GM23338 (cell line): ENCODE data around the gene HBA1. TPM values are rescaled to one million over a fixed set of nuclear protein-coding genes. Genes with fewer than 3 reads are reported as not detected.
"Not testable (repeated sequence)": the region's sequence is repeated elsewhere in the genome, so short reads cannot be mapped to it uniquely, and the experiment has no call there.

Source experiments
- ATAC-seq: fragments of 200-7000 bp; cut with Tn5 transposase; 3 replicates; pipeline ENCODE4 v1.9.1; 2020
- DNase-seq: peaks from one replicate; pipeline ENCODE4 v3.0.0-alpha.2; 2015; ENCODE audit warnings: low spot score
- H2AFZ ChIP-seq: fragments of 200-600 bp; sonication (generic); 2 replicates; pipeline ENCODE4 v1.8.0; 2016; ENCODE audit warnings: antibody characterized with exemption, mild to moderate bottlenecking, moderate library complexity
- H3F3A ChIP-seq: fragments of 200-600 bp; sonication (generic); replicated peaks from 2 replicates; pipeline ENCODE4 v1.8.0; 2017; ENCODE audit warnings: antibody characterized with exemption, mixed run types, low read depth
- H3K27ac ChIP-seq: fragments of 200-600 bp; sonication (generic); 2 replicates; pipeline ENCODE4 v1.6.1; 2016; ENCODE audit warnings: low read depth
- H3K27me3 ChIP-seq: fragments of 200-600 bp; sonication (generic); 2 replicates; pipeline ENCODE4 v1.8.0; 2016; ENCODE audit warnings: mild to moderate bottlenecking, mixed run types, moderate library complexity; ENCODE audit not compliant: insufficient read depth
- H3K36me3 ChIP-seq: fragments of 200-600 bp; sonication (generic); 2 replicates; pipeline ENCODE4 v1.8.0; 2016; ENCODE audit warnings: mild to moderate bottlenecking; ENCODE audit not compliant: insufficient read depth
- H3K4me1 ChIP-seq: fragments of 200-600 bp; sonication (generic); 2 replicates; pipeline ENCODE4 v1.8.0; 2016; ENCODE audit warnings: mild to moderate bottlenecking, moderate library complexity; ENCODE audit not compliant: insufficient read depth
- H3K4me2 ChIP-seq: fragments of 200-600 bp; sonication (generic); 2 replicates; pipeline ENCODE4 v1.7.1; 2017; ENCODE audit warnings: mixed run types
- H3K4me3 ChIP-seq: fragments of 200-600 bp; sonication (generic); 2 replicates; pipeline ENCODE4 v1.6.1; 2016; ENCODE audit warnings: mixed run types
- H3K79me2 ChIP-seq: fragments of 200-600 bp; sonication (generic); replicated peaks from 2 replicates; pipeline ENCODE4 v1.8.0; 2017; ENCODE audit warnings: mild to moderate bottlenecking; ENCODE audit not compliant: insufficient read depth
- H3K9me2 ChIP-seq: fragments of 200-600 bp; sonication (generic); 2 replicates; pipeline ENCODE4 v1.8.0; 2017; ENCODE audit not compliant: insufficient read depth
- H4K20me1 ChIP-seq: fragments of 200-600 bp; sonication (generic); replicated peaks from 2 replicates; pipeline ENCODE4 v1.8.0; 2017; ENCODE audit warnings: mild to moderate bottlenecking; ENCODE audit not compliant: insufficient read depth
- H3K27ac Mint-ChIP-seq: 2 replicates; pipeline ENCODE4 v1.8.0; 2020; ENCODE audit warnings: inconsistent platforms, mild to moderate bottlenecking, moderate library complexity, mixed read lengths
- H3K27me3 Mint-ChIP-seq: 3 replicates; pipeline ENCODE4 v1.8.0; 2022; ENCODE audit warnings: low read depth, mild to moderate bottlenecking, moderate library complexity, mixed read lengths, inconsistent platforms; ENCODE audit not compliant: insufficient read depth, poor library complexity
- H3K36me3 Mint-ChIP-seq: 3 replicates; pipeline ENCODE4 v1.8.0; 2021; ENCODE audit warnings: low read depth, mild to moderate bottlenecking, inconsistent platforms, moderate library complexity, mixed read lengths
- H3K4me1 Mint-ChIP-seq: 3 replicates; pipeline ENCODE4 v1.8.0; 2020; ENCODE audit warnings: mild to moderate bottlenecking, inconsistent platforms, mixed read lengths
- H3K4me3 Mint-ChIP-seq: 3 replicates; pipeline ENCODE4 v1.8.0; 2021; ENCODE audit warnings: moderate library complexity, mild to moderate bottlenecking, inconsistent platforms, mixed read lengths
- H3K9me3 Mint-ChIP-seq: 3 replicates; pipeline ENCODE4 v1.8.0; 2020; ENCODE audit warnings: moderate library complexity, mild to moderate bottlenecking, inconsistent platforms, mixed read lengths
- EZH2 ChIP-seq: fragments of 200-600 bp; sonication (generic); IDR thresholded peaks from one replicate; pipeline ENCODE4 v1.8.0; 2017; ENCODE audit warnings: antibody characterized with exemption, mild to moderate bottlenecking, low read depth; ENCODE audit not compliant: unreplicated experiment
- EZH2phosphoT487 ChIP-seq: fragments of 200-600 bp; sonication (generic); IDR thresholded peaks from one replicate; pipeline ENCODE4 v1.8.1; 2018; ENCODE audit warnings: antibody characterized with exemption; ENCODE audit not compliant: unreplicated experiment
- JUNB ChIP-seq: IDR thresholded peaks from one replicate; pipeline ENCODE4 v1.6.1; 2016; ENCODE audit warnings: antibody characterized with exemption; ENCODE audit not compliant: unreplicated experiment
- NANOG ChIP-seq: IDR thresholded peaks from 2 replicates; pipeline ENCODE4 v1.6.1; 2016; ENCODE audit warnings: antibody characterized with exemption, borderline replicate concordance
- STAT1 ChIP-seq: IDR thresholded peaks from one replicate; pipeline ENCODE4 v1.6.1; 2016; ENCODE audit warnings: antibody characterized with exemption; ENCODE audit not compliant: unreplicated experiment
- ZNF114 ChIP-seq: fragments of 250-450 bp; sonication (Bioruptor Pico); IDR thresholded peaks from 2 replicates; pipeline ENCODE4 v1.5.0; 2020; ENCODE audit warnings: mild to moderate bottlenecking, moderate library complexity
- long read RNA-seq: library from polyadenylated mRNA; unstranded; transcript quantifications from one replicate; pipeline ENCODE4 v2.0.0, GENCODE V29; 2020; ENCODE audit not compliant: unreplicated experiment
- polyA plus RNA-seq: library from polyadenylated mRNA; unstranded; fragments of >200 nt; fragmentation: Nextera tagmentation; extraction: Ambion mirVana; gene quantifications from 2 replicates; pipeline ENCODE4 v1.2.1, GENCODE V29; 2016
- total RNA-seq: library from RNA; depleted of rRNA; stranded (reverse); fragments of >200 nt; shearing (Covaris generic); gene quantifications from 2 replicates; pipeline ENCODE4 v1.2.3, GENCODE V29; 2014; rRNA removed
- TF ChIP-seq, protein P1 (sequence below): fragments of 250-450 bp; sonication (Bioruptor Pico); IDR thresholded peaks from 2 replicates; pipeline ENCODE4 v1.5.0; 2020; ENCODE audit warnings: mild to moderate bottlenecking, moderate library complexity
- TF ChIP-seq, protein P2 (sequence below): IDR thresholded peaks from one replicate; pipeline ENCODE4 v1.6.1; 2018; ENCODE audit warnings: antibody characterized with exemption; ENCODE audit not compliant: unreplicated experiment
- TF ChIP-seq, protein P3 (sequence below): IDR thresholded peaks from 2 replicates; pipeline ENCODE4 v1.6.1; 2016; ENCODE audit warnings: antibody characterized with exemption

The HBA1 gene
- total RNA-seq, result not detected in 2 replicates
- 3.4 and 6.7 TPM in 2 replicates for polyA plus RNA-seq
- long read RNA-seq, partial matches to known transcripts, result 0 of 1 reads
- long read RNA-seq, other reads (novel, unspliced or antisense), result 0 of 1 reads

DNA sequence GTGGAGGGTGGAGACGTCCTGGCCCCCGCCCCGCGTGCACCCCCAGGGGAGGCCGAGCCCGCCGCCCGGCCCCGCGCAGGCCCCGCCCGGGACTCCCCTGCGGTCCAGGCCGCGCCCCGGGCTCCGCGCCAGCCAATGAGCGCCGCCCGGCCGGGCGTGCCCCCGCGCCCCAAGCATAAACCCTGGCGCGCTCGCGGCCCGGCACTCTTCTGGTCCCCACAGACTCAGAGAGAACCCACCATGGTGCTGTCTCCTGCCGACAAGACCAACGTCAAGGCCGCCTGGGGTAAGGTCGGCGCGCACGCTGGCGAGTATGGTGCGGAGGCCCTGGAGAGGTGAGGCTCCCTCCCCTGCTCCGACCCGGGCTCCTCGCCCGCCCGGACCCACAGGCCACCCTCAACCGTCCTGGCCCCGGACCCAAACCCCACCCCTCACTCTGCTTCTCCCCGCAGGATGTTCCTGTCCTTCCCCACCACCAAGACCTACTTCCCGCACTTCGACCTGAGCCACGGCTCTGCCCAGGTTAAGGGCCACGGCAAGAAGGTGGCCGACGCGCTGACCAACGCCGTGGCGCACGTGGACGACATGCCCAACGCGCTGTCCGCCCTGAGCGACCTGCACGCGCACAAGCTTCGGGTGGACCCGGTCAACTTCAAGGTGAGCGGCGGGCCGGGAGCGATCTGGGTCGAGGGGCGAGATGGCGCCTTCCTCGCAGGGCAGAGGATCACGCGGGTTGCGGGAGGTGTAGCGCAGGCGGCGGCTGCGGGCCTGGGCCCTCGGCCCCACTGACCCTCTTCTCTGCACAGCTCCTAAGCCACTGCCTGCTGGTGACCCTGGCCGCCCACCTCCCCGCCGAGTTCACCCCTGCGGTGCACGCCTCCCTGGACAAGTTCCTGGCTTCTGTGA lies at the start of gene HBA1:
Gene HBA1, plus strand, starts transcription at position 204 of the 906 bp plus-strand sequence. Its CDS starts 37 bp downstream, at position 241.
- not testable (repeated sequence) for DNase-seq, H3K27ac ChIP-seq, H3K9me3 Mint-ChIP-seq, H3K36me3 Mint-ChIP-seq, H3K79me2 ChIP-seq, H3K36me3 ChIP-seq, H4K20me1 ChIP-seq, H3K9me2 ChIP-seq, H3K27ac Mint-ChIP-seq, H2AFZ ChIP-seq
- Mint-ChIP-seq H3K4me3 (peak within 1 kb of the TSS; percentile 65), H3K27me3 (peaks cover 73% of the 10 kb centered on the region), H3K4me1 (peaks cover 16% of the 10 kb centered on the region)
- H3F3A ChIP-seq, result peaks cover 13% of the 10 kb centered on the region; the same call in 1 of the 2 replicates
- H3K4me2 ChIP-seq, result peak within 1 kb of the TSS; percentile 67; the same call in 1 of the 2 replicates
- peaks cover 13% of the 10 kb centered on the region; the same call in 1 of the 2 replicates for H3K4me1 ChIP-seq
- peak within 1 kb of the TSS; percentile 48; the same call in 1 of the 2 replicates for H3K4me3 ChIP-seq
- peaks cover 83% of the 10 kb centered on the region for H3K27me3 ChIP-seq
- ATAC-seq, result peak; percentile 33

DNA sequence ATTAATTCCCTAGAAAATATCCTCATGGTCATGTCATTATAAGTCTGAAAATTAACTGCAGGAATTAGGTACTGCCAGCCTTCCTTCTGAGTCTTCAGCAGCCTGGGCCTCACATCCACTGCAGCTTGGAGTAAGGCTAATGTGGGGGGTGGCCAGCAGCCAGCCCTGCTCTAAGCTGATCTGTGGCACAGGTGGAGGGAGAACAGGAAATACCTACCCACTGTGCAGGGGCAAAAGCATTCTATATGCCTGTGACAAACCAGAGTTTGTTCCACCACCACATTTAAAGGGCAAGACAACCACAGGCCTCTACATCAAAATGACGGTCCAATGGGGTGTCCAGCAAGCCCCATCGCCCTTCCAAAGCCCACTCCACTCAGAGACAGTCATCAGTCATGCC lies 47.4 kb upstream of the HBA1 start:
- no peaks in the 10 kb centered on the region for H3K9me3 Mint-ChIP-seq
- no peak overlapping the region for H3K27ac ChIP-seq
- peaks cover 7% of the 10 kb centered on the region; the same call in 1 of the 2 replicates for H4K20me1 ChIP-seq
- H3K4me3 ChIP-seq, result no peak overlapping the region
- no peaks in the 10 kb centered on the region for H3K27me3 ChIP-seq
- H3K27ac Mint-ChIP-seq, result no peak overlapping the region
- H3F3A ChIP-seq, result 0 out of 2 replicates have a peak, but pooled peaks cover 7% of the 10 kb centered on the region
- peaks cover 34% of the 10 kb centered on the region for H3K79me2 ChIP-seq
- no peaks in the 10 kb centered on the region for H3K36me3 Mint-ChIP-seq
- no peak overlapping the region for H3K4me3 Mint-ChIP-seq
- peaks cover 3% of the 10 kb centered on the region; the same call in 1 of the 3 replicates for H3K4me1 Mint-ChIP-seq
- no peak for ATAC-seq
- no peaks in the 10 kb centered on the region; the same call in 1 of the 2 replicates for H3K4me1 ChIP-seq
- no peaks in the 10 kb centered on the region for H3K36me3 ChIP-seq
- no peaks in the 10 kb centered on the region for H3K9me2 ChIP-seq
- H2AFZ ChIP-seq, result no peak overlapping the region
- no peak for DNase-seq
- H3K27me3 Mint-ChIP-seq, result peaks cover 7% of the 10 kb centered on the region
- no peak overlapping the region for H3K4me2 ChIP-seq
- TF ChIP-seq NANOG (no peak), EZH2phosphoT487 (no peak), ZNF114 (CRISPR knock-in tag) (no peak), STAT1 (no peak), EZH2 (no peak), JUNB (no peak)
- TF ChIP-seq, protein P1, sequence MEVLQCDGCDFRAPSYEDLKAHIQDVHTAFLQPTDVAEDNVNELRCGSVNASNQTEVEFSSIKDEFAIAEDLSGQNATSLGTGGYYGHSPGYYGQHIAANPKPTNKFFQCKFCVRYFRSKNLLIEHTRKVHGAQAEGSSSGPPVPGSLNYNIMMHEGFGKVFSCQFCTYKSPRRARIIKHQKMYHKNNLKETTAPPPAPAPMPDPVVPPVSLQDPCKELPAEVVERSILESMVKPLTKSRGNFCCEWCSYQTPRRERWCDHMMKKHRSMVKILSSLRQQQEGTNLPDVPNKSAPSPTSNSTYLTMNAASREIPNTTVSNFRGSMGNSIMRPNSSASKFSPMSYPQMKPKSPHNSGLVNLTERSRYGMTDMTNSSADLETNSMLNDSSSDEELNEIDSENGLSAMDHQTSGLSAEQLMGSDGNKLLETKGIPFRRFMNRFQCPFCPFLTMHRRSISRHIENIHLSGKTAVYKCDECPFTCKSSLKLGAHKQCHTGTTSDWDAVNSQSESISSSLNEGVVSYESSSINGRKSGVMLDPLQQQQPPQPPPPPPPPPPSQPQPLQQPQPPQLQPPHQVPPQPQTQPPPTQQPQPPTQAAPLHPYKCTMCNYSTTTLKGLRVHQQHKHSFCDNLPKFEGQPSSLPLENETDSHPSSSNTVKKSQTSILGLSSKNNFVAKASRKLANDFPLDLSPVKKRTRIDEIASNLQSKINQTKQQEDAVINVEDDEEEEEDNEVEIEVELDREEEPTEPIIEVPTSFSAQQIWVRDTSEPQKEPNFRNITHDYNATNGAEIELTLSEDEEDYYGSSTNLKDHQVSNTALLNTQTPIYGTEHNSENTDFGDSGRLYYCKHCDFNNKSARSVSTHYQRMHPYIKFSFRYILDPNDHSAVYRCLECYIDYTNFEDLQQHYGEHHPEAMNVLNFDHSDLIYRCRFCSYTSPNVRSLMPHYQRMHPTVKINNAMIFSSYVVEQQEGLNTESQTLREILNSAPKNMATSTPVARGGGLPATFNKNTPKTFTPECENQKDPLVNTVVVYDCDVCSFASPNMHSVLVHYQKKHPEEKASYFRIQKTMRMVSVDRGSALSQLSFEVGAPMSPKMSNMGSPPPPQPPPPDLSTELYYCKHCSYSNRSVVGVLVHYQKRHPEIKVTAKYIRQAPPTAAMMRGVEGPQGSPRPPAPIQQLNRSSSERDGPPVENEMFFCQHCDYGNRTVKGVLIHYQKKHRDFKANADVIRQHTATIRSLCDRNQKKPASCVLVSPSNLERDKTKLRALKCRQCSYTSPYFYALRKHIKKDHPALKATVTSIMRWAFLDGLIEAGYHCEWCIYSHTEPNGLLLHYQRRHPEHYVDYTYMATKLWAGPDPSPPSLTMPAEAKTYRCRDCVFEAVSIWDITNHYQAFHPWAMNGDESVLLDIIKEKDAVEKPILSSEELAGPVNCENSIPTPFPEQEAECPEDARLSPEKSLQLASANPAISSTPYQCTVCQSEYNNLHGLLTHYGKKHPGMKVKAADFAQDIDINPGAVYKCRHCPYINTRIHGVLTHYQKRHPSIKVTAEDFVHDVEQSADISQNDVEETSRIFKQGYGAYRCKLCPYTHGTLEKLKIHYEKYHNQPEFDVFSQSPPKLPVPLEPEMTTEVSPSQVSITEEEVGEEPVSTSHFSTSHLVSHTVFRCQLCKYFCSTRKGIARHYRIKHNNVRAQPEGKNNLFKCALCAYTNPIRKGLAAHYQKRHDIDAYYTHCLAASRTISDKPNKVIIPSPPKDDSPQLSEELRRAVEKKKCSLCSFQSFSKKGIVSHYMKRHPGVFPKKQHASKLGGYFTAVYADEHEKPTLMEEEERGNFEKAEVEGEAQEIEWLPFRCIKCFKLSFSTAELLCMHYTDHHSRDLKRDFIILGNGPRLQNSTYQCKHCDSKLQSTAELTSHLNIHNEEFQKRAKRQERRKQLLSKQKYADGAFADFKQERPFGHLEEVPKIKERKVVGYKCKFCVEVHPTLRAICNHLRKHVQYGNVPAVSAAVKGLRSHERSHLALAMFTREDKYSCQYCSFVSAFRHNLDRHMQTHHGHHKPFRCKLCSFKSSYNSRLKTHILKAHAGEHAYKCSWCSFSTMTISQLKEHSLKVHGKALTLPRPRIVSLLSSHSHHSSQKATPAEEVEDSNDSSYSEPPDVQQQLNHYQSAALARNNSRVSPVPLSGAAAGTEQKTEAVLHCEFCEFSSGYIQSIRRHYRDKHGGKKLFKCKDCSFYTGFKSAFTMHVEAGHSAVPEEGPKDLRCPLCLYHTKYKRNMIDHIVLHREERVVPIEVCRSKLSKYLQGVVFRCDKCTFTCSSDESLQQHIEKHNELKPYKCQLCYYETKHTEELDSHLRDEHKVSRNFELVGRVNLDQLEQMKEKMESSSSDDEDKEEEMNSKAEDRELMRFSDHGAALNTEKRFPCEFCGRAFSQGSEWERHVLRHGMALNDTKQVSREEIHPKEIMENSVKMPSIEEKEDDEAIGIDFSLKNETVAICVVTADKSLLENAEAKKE (CRISPR knock-in tag), result no peak
- TF ChIP-seq, protein P2, sequence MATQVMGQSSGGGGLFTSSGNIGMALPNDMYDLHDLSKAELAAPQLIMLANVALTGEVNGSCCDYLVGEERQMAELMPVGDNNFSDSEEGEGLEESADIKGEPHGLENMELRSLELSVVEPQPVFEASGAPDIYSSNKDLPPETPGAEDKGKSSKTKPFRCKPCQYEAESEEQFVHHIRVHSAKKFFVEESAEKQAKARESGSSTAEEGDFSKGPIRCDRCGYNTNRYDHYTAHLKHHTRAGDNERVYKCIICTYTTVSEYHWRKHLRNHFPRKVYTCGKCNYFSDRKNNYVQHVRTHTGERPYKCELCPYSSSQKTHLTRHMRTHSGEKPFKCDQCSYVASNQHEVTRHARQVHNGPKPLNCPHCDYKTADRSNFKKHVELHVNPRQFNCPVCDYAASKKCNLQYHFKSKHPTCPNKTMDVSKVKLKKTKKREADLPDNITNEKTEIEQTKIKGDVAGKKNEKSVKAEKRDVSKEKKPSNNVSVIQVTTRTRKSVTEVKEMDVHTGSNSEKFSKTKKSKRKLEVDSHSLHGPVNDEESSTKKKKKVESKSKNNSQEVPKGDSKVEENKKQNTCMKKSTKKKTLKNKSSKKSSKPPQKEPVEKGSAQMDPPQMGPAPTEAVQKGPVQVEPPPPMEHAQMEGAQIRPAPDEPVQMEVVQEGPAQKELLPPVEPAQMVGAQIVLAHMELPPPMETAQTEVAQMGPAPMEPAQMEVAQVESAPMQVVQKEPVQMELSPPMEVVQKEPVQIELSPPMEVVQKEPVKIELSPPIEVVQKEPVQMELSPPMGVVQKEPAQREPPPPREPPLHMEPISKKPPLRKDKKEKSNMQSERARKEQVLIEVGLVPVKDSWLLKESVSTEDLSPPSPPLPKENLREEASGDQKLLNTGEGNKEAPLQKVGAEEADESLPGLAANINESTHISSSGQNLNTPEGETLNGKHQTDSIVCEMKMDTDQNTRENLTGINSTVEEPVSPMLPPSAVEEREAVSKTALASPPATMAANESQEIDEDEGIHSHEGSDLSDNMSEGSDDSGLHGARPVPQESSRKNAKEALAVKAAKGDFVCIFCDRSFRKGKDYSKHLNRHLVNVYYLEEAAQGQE, result no peak
- TF ChIP-seq, protein P3, sequence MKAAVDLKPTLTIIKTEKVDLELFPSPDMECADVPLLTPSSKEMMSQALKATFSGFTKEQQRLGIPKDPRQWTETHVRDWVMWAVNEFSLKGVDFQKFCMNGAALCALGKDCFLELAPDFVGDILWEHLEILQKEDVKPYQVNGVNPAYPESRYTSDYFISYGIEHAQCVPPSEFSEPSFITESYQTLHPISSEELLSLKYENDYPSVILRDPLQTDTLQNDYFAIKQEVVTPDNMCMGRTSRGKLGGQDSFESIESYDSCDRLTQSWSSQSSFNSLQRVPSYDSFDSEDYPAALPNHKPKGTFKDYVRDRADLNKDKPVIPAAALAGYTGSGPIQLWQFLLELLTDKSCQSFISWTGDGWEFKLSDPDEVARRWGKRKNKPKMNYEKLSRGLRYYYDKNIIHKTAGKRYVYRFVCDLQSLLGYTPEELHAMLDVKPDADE, result no peak
